Measurements from ENCODE around the gene AUTS2. TPM values are rescaled to one million over a fixed set of nuclear protein-coding genes. Genes with fewer than 3 reads are reported as not detected.

AUTS2 gene
- total and polyA plus RNA-seq, 10 of the 15 experiments (the other 5 are each of a cell fraction or from before 2014, with no cell fraction given), result 6.4 to 55.6 (median 21.6) TPM

GRCh38 chr7:70744492-70744891, 1146.2 kb downstream of the AUTS2 start:
- peak; percentile 7 for FAIRE-seq
- ChIA-PET POLR2A (no interaction called here), RAD21 (ENCODE audit: unreplicated experiment) (no interaction called here), SMC1A (ENCODE audit: uncharacterized antibody, unreplicated experiment) (interaction anchor here (1.0 to 1.8 kb wide), 3 partner anchors 11 to 42 kb away, joined by 3 to 4 read pairs (median 4); no protein-coding TSS in a partner anchor), CTCF (interaction anchor here (1.4 kb wide), 1 partner anchor 10 kb away, joined by 3 read pairs; no protein-coding TSS in a partner anchor)
- Histone ChIP-seq H3K27me3 (replicated peaks in 1 of 2; ENCODE audit: control insufficient read depth in 2 of 2, insufficient read depth in 2 of 2, low read length in 1 of 2) (no peaks in the 10 kb centered on the region), H3K36me3 (ENCODE audit: control insufficient read depth in 2 of 2, insufficient read depth in 2 of 2, low read length in 1 of 2) (peaks cover 0 to 1% of the 10 kb centered on the region in 2 experiments; a peak in 1 of 4 replicates), H3K27ac (ENCODE audit: control insufficient read depth, insufficient read depth) (no peak overlapping the region), H3K4me1 (ENCODE audit: control insufficient read depth, insufficient read depth, low read length) (no peaks in the 10 kb centered on the region), H3K4me2 (ENCODE audit: control insufficient read depth, insufficient read depth) (no peak overlapping the region), H3K79me2 (ENCODE audit: control insufficient read depth, insufficient read depth, low read length) (peaks cover 45% of the 10 kb centered on the region), H4K20me1 (ENCODE audit: control insufficient read depth, insufficient read depth) (no peaks in the 10 kb centered on the region), H3K9me3 (replicated peaks; ENCODE audit: control insufficient read depth, insufficient read depth, low read length) (no peaks in the 10 kb centered on the region), H3K9ac (ENCODE audit: control insufficient read depth, insufficient read depth, low read length) (no peak overlapping the region), H3K4me3 (no peak overlapping the region), H2AFZ (ENCODE audit: control insufficient read depth, low read depth, low read length) (no peak overlapping the region)
- no peak for DNase-seq (ENCODE audit: low read depth, low spot score)
- BruUV-seq (replicated peaks), result no TSS peak
- no peak for ATAC-seq
- intact Hi-C loops (cut with micrococcal nuclease; ENCODE audit: unreplicated experiment) (no loop called here), in situ Hi-C loops (cut with MboI) (no loop called here)
- WGBS (ENCODE audit: insufficient coverage, insufficient replicate concordance, low lambda C conversion rate, missing lambda C conversion rate), result 88% methylated on average over 12 of the region's 12 CpGs
- TF ChIP-seq, protein P1, sequence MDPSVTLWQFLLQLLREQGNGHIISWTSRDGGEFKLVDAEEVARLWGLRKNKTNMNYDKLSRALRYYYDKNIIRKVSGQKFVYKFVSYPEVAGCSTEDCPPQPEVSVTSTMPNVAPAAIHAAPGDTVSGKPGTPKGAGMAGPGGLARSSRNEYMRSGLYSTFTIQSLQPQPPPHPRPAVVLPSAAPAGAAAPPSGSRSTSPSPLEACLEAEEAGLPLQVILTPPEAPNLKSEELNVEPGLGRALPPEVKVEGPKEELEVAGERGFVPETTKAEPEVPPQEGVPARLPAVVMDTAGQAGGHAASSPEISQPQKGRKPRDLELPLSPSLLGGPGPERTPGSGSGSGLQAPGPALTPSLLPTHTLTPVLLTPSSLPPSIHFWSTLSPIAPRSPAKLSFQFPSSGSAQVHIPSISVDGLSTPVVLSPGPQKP (IDR thresholded peaks at IDR 0.05; ENCODE audit: low read depth, low read length), result no peak
- no peak for TF ChIP-seq HDGF (IDR thresholded peaks at IDR 0.05)
- TF ChIP-seq IKZF1 (conservative IDR thresholded peaks at IDR 0.05), result no peak
- TF ChIP-seq, protein P2, sequence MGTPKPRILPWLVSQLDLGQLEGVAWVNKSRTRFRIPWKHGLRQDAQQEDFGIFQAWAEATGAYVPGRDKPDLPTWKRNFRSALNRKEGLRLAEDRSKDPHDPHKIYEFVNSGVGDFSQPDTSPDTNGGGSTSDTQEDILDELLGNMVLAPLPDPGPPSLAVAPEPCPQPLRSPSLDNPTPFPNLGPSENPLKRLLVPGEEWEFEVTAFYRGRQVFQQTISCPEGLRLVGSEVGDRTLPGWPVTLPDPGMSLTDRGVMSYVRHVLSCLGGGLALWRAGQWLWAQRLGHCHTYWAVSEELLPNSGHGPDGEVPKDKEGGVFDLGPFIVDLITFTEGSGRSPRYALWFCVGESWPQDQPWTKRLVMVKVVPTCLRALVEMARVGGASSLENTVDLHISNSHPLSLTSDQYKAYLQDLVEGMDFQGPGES (IDR thresholded peaks at IDR 0.05), result no peak
- no peak for TF ChIP-seq GABPA (IDR thresholded peaks at IDR 0.05; ENCODE audit: low read depth)
- no peak for TF ChIP-seq RELA (IDR thresholded peaks at IDR 0.05; ENCODE audit: borderline replicate concordance, partially characterized antibody)
- no peak for TF ChIP-seq MYC (IDR thresholded peaks at IDR 0.05; ENCODE audit: insufficient read depth, insufficient read length, insufficient replicate concordance, low read length, severe bottlenecking)
- no peak for TF ChIP-seq SUZ12 (IDR thresholded peaks at IDR 0.05; ENCODE audit: unreplicated experiment)
- no peak for TF ChIP-seq ETV6 (conservative IDR thresholded peaks at IDR 0.05 in 1 of 2, IDR thresholded peaks at IDR 0.05 in 1 of 2; ENCODE audit: borderline replicate concordance in 1 of 2, low read depth in 1 of 2)
- TF ChIP-seq BCL11A (IDR thresholded peaks at IDR 0.05; ENCODE audit: low read depth, low read length), result no peak
- no peak for TF ChIP-seq NR2C2 (IDR thresholded peaks at IDR 0.05; ENCODE audit: borderline replicate concordance, control insufficient read depth, insufficient read length, low read depth)

Measured in GM12878 (cell line).